Islet precursor cell (in vitro differentiated cells): Measurements from ENCODE around the gene PAQR6.
A peak's percentile ranks its signal among the peaks of the same experiment; 100 is the strongest.

Experiments
- DNase-seq: peaks from one replicate; pipeline ENCODE4 v3.0.0-alpha.2; 2018

The PAQR6 gene

GRCh38 chr1:156262461-156263287, 14.8 kb upstream of the PAQR6 start:
- DNase-seq, result no peak

GRCh38 chr1:156260896-156261295, 13.0 kb upstream of the PAQR6 start:
- peak; percentile 65 for DNase-seq

- DNase-seq, result no peak
Observed at GRCh38 chr1:156259805-156260204, 11.9 kb upstream of the PAQR6 start.

GRCh38 chr1:156258859-156259258, 11.0 kb upstream of the PAQR6 start:
- no peak for DNase-seq

- DNase-seq, result no peak
Observed at GRCh38 chr1:156257711-156258110, 9.9 kb upstream of the PAQR6 start.

GRCh38 chr1:156253634-156254033, 5.8 kb upstream of the PAQR6 start:
- no peak for DNase-seq

- DNase-seq, result peak; percentile 97
Observed at GRCh38 chr1:156251527-156251926, 3.7 kb upstream of the PAQR6 start.

GRCh38 chr1:156249593-156249992, 1.7 kb upstream of the PAQR6 start:
- DNase-seq, result no peak

- no peak for DNase-seq
Observed at GRCh38 chr1:156248323-156248683, 447 bp upstream of the PAQR6 start.

GRCh38 chr1:156246781-156247459, 936 bp downstream of the PAQR6 start:
- no peak for DNase-seq

- DNase-seq, result no peak
Observed at GRCh38 chr1:156246241-156246780, 1.5 kb downstream of the PAQR6 start.

- DNase-seq, result no peak
Observed at GRCh38 chr1:156245451-156246232, 2.2 kb downstream of the PAQR6 start.

GRCh38 chr1:156244712-156245111, 3.1 kb downstream of the PAQR6 start:
- no peak for DNase-seq

- peak; percentile 64 for DNase-seq
Observed at GRCh38 chr1:156244126-156244525, 3.7 kb downstream of the PAQR6 start.

- DNase-seq, result no peak
Observed at GRCh38 chr1:156242738-156243137, 5.1 kb downstream of the PAQR6 start.

- peak; percentile 54 for DNase-seq
Observed at GRCh38 chr1:156241926-156242325, 5.9 kb downstream of the PAQR6 start, which contains the start of gene BGLAP. Gene BGLAP, plus strand, starts transcription at chr1:156242184. Its CDS starts 48 bp downstream, at chr1:156242232.

- peak; percentile 60 for DNase-seq
Observed at GRCh38 chr1:156241311-156241811, 6.5 kb downstream of the PAQR6 start.

- no peak for DNase-seq
Observed at GRCh38 chr1:156238248-156238647, 9.6 kb downstream of the PAQR6 start.

GRCh38 chr1:156236164-156236563, 11.7 kb downstream of the PAQR6 start:
- no peak for DNase-seq

GRCh38 chr1:156233426-156234127, 14.3 kb downstream of the PAQR6 start:
- peak; percentile 67 for DNase-seq

GRCh38 chr1:156232201-156232894, 15.5 kb downstream of the PAQR6 start:
- peak; percentile 81 for DNase-seq

GRCh38 chr1:156230473-156230837, 17.4 kb downstream of the PAQR6 start:
- DNase-seq, result no peak
